Stimulated activated CD8-positive, alpha-beta memory T cell treated with anti-CD3 and anti-CD28 coated beads, Interleukin-7, amount 100 ng/mL, for 24 hours (primary cell): Measurements from ENCODE around the gene IL21R.
A peak's percentile ranks its signal among the peaks of the same experiment; 100 is the strongest.
"Not testable (repeated sequence)": the region's sequence is repeated elsewhere in the genome, so short reads cannot be mapped to it uniquely, and the experiment has no call there.

ENCODE experiments used
- DNase-seq: peaks from one replicate; pipeline ENCODE4 v3.0.0-alpha.2; 2020; ENCODE audit warnings: low read depth

Gene IL21R

DNA sequence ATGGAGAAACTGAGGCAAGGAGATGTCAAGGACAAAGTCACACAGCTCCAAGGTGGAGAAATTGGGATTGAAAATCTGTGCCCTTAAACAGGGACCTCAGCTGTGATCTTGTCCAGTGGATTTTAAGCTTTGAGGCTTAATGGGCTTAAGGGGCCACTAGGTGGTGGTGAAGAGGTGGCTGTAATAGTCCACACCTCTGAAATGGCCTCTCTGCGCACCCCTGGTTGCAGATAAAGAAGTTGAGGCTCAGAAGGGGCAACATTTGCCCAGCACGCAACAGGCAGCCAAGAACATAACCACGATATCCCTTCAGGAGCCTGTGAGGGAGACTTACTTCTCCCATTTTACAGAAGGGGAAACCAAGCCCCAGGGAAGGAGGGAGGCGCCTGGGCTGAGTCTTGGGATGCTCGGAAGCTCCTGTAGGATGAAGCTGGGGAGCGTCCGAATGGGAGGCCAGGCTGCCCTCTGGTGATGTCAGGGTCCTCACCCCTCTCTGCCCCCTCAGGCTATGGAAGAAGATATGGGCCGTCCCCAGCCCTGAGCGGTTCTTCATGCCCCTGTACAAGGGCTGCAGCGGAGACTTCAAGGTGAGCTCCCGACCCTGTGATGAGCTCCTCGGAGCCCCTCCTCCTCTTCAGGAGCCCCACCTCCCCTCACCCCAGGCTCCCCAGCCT, 43.7 kb downstream of the IL21R start:
- DNase-seq, result no peak

DNA sequence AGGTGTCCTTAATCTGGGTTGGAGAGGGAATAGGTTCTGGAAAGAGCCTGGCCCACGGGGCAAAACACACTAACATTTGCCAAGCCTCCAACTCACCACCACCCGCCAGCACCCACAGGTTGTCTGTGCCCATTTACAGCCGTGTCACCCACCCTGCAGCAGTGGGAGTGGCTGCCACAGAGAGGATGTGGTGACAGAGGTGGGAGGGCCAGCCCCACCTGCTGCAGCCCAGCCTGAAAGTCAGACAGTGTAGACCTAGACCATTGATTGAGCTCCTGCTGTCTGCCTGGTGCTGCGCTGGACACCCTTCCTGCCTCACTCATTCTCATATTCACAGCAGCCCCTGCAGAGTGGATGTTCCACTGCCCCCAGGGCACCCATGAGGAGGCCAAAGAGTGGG, 44.7 kb downstream of the IL21R start:
- peak; percentile 27 for DNase-seq

DNA sequence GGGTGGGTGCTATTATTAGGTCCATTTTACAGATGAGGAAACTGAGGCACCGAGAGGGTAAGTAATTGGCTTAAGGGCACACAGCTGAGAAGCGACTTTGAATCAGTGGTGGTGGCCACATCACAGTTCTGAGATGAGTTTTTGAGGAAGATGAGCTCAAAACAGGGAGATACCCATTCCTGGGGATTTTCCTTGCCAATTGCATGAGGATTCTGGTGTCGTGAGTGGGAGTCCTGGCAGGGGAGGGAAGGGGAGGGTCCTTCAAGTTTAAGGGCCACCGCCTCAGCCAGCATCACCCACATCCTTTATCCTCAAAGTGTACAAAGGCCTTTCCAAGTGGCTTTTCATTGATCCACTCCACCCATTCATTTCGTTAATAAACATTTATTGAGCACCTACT, 45.3 kb downstream of the IL21R start:
- DNase-seq, result no peak

DNA sequence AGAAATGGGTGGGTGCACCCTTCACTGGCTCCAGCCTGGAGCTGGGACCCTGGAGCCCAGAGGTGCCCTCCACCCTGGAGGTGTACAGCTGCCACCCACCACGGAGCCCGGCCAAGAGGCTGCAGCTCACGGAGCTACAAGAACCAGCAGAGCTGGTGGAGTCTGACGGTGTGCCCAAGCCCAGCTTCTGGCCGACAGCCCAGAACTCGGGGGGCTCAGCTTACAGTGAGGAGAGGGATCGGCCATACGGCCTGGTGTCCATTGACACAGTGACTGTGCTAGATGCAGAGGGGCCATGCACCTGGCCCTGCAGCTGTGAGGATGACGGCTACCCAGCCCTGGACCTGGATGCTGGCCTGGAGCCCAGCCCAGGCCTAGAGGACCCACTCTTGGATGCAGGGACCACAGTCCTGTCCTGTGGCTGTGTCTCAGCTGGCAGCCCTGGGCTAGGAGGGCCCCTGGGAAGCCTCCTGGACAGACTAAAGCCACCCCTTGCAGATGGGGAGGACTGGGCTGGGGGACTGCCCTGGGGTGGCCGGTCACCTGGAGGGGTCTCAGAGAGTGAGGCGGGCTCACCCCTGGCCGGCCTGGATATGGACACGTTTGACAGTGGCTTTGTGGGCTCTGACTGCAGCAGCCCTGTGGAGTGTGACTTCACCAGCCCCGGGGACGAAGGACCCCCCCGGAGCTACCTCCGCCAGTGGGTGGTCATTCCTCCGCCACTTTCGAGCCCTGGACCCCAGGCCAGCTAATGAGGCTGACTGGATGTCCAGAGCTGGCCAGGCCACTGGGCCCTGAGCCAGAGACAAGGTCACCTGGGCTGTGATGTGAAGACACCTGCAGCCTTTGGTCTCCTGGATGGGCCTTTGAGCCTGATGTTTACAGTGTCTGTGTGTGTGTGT, 46.8 kb downstream of the IL21R start:
- no peak for DNase-seq

DNA sequence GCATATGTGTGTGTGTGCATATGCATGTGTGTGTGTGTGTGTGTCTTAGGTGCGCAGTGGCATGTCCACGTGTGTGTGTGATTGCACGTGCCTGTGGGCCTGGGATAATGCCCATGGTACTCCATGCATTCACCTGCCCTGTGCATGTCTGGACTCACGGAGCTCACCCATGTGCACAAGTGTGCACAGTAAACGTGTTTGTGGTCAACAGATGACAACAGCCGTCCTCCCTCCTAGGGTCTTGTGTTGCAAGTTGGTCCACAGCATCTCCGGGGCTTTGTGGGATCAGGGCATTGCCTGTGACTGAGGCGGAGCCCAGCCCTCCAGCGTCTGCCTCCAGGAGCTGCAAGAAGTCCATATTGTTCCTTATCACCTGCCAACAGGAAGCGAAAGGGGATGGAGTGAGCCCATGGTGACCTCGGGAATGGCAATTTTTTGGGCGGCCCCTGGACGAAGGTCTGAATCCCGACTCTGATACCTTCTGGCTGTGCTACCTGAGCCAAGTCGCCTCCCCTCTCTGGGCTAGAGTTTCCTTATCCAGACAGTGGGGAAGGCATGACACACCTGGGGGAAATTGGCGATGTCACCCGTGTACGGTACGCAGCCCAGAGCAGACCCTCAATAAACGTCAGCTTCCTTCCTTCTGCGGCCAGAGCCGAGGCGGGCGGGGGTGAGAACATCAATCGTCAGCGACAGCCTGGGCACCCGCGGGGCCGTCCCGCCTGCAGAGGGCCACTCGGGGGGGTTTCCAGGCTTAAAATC, 47.6 kb downstream of the IL21R start:
- DNase-seq, result peak; percentile 61

DNA sequence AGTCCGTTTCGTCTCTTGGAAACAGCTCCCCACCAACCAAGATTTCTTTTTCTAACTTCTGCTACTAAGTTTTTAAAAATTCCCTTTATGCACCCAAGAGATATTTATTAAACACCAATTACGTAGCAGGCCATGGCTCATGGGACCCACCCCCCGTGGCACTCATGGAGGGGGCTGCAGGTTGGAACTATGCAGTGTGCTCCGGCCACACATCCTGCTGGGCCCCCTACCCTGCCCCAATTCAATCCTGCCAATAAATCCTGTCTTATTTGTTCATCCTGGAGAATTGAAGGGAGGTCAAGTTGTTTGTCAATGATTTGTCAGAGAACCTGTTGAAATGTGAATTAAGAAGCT, 48.2 kb downstream of the IL21R start:
- DNase-seq, result no peak

DNA sequence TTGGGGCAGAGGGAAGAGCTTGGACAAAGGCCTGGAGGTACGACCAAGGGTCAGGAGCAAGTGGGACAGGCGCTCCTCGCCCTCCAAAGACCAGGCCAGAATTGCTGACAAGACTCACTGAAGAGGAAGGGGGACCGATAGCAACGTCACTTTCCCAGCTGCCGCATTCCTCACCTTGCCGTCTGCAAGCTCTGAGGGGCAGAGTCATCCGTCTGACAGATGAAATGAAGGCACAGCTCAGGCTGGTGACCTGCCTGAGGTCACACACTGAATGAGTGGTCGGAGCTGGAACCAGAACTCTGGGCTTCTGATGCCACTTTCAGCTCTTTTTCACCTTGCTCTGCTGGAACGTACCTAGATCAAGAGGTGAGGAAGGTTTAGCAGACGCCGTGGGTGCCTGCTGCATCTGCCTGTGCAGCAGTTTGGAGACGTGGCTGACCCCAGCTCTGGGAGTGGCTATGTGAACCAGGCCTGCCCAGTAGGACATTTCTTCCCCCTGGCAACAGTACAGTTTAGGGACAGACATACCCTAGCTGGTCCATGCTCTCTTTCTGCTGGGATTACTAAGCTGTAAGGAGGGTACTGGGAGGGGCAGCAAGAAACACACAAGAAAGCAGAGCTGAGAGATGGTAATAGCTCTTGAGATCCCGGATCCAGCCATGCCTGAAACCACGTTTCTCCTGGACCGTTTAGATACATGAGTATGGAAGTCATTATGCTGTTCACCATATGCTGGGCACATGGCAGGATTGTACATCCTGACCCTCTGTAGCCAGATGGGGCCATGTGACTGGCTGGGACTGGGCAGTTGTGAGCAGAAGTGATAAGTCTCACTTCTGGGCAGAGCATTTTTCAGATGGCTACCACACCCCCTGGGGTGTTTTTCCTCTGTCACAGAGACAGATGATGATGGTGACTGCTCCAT, 50.9 kb downstream of the IL21R start:
- DNase-seq, result no peak

DNA sequence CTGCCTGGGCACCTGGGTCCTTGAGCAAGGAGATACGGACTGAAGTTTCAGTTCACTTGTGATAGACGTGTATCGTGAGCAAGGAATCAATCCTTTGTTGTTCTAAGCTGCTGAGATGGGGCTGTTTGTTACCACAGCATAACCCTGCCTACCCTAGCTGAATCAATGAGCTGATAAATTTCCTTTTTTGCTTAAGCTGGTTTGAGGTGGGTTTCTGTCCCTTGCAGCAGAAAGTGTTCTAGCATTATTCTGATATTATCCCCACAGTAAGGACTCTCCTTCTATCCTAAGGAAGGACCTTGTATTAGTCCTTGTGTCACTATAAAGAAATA, 51.5 kb downstream of the IL21R start:
- no peak for DNase-seq

DNA sequence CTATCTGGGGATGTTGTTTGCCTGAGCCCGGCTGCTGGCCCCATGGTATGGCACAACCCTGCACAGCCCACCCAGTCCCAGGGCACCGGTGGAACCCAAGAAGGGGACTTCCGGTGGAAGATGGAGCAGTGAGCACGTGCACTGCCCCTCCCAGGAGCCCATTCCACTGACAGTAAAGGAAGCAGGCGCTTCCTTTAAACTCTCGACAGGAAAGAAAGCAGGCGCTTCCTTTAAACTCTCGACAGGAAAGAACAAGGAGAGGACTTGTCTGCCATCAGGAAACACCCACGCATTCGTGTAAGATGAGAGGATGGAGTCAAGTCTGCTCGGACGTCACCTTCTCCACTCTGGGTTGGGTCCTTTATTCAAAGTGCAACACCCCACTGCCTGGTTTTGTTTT, 53.7 kb downstream of the IL21R start:
- DNase-seq, result no peak

DNA sequence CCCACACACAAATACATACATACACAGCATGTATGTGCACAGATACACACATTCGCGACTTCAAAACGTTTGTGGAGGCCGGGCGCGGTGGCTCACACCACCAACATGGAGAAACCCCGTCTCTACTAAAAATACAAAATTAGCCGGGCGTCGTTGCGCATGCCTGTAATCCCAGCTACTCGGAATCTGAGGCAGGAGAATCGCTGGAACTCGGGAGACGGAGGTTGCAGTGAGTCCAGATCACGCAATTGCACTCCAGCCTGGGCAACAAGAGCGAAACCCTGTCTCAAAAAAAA, 55.6 kb downstream of the IL21R start:
- DNase-seq, result not testable (repeated sequence)

DNA sequence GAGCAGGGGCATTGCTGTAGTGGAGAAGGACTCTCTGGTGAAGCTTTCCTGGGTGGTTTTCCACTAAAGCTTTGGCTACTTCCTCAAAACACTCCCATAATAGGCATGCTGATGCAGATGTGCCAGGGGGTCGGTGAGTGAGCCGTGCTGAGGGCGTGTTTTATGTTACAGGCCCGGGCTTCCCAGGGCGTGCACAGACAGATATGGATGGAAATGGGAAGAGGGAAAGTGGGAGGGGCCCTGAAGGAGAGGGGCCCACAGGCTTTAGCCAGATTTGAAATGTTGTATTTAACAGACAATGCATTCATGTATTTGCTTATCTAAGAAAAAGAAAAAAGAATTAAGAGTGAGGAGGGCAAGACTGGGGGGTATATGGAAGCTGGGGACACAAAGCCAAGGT, 56.3 kb downstream of the IL21R start:
- no peak for DNase-seq

DNA sequence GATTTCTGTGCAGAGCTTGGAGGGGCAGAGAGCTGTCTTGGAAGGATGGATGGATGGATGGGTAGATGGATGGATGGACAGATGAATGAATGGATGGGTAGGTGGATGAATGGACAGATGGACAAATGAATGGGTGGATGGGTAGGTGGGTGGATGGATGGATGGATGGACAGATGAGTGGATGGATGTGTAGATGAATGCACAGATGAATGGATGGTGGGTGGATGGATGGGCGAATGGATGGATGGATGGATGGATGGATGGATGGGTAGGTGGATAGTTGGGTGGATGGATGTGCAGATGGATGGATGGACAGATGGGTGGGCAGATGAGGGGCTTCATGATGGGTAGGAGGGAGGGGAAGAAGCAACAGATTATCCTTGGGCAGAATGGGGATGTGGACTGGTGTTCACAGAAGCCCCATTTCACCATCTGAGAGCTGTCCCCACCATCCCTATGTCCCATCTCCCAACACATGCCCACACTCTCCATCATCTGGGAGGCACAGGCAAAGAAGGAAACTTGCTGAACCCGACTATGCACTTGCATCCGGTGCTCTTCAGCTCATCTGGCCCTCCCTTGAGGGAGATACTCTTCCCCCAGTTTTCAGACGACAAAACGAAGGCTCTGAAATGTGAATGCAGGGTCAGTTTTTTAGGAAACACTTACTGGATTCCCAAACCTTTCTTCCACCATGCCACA, 57.2 kb downstream of the IL21R start:
- DNase-seq, result no peak

DNA sequence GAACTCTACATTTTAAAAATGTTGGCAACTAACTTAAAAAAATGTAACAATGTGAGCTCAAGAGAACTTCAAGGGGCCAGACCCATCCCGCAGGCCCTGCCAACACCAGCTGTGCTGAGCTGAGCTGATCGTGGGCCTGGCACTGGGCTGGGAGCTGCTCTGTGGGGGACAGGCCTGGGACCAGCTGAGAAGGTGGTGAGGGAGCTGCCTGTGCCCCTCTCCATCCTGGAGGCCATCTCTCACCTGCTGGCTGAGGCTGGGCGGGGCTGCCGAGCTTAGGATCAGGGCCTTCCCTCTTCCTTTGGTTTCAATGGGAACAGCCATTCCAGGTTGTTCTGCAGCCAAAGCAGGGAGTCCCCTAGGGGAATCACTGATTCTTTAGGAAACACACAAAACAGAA, 58.2 kb downstream of the IL21R start:
- DNase-seq, result no peak

DNA sequence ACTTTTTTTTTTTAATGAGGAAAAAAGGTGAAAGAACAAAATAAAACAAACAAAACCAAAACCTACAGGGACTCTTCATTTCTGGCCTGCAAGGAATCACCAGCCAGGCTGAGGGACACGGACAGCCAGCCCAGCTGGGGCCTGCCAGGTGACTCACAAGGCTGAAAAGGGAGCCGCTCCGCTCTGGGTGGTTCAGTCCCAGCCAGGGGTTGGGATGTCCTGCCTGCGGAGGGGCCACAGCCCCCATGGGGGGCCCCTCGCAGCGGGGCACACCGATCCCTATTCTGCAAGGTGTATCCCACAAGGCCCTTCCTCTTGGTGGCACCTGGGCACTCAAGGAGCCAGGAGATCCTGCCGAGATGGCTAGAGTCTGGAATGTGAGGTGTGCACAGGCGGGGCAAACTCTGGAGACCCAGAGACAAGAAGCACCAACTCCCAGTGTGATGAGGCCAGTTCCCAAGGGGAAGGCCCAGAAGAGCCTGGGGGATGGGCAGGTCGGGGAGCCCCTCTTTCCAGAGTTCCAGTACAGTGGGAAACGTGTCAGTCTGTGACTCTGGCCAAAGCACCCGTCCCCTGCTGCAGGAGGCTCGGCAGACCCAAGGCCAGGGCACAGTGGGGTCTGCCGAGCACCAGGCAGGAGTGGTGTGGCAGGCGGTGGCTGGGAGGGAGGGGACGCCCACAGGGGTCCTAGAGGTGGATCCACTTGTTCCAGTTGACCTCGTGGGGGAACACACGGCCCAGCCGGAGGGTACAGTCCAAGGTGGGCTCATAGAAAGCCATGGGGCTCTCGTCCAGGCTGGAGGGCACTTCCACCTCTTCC, 58.9 kb downstream of the IL21R start:
- DNase-seq, result no peak

DNA sequence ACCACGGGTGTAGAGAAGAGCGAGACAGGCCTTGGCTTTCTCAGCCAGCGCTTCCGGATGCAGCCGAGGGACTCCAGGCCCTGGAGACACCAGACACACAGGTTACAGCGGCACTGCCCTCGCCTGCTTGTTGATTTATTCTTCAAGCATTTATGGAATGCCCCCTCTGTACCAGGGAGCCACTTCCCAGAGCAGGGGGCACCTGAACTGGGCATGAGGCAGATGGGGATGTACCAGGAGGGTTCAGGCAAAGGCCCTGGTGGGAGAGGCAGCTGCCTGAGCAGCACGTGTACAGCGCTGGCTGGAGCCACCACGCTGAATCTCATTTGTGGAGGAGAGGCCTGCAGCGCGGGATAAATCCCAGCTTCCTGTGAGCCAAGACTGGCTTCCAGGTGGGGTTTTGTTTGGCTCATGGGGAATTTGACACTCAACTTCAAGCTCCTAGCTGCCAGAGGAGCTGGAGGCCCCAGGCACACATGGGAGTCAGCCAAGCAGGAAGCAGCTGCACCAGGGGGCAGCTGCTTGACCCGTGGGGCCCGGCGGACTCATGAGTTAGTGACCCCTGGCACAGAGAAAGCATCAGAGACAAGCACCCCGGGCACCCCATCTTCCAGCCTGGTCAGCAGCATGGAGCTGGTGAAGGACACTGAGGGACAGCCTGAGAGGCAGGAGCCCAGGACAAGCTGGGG, 59.7 kb downstream of the IL21R start:
- no peak for DNase-seq

DNA sequence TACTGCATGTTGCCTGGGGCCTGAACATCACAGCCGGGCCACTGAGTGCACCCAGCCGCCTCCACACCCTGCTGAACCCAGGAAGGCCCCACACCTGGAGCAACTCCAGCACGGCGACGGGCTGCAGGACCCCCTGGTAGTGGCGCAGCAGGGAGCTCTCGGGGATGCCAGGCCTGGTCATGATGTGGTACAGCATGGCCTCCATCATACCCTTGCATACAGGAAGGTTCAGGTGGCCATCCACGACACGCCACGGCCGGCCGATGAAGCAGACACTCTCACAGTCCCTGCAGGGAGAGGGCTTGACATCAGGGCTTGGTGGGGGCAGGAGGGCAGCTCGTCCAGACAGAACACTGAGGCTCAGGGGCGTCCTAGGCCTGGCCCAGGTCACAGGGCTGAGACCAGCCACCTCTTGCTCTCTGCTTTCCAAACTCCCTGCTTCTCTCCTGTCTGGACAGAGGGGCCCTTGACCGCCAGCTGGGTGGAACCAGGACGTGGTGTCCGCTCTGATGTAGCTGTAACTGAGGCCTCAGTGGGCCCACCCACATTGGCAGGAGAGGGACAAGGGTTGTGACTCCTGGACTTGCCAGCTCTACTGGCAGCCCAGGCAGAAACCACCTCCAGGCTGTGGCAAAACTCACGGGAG, 60.3 kb downstream of the IL21R start:
- no peak for DNase-seq

DNA sequence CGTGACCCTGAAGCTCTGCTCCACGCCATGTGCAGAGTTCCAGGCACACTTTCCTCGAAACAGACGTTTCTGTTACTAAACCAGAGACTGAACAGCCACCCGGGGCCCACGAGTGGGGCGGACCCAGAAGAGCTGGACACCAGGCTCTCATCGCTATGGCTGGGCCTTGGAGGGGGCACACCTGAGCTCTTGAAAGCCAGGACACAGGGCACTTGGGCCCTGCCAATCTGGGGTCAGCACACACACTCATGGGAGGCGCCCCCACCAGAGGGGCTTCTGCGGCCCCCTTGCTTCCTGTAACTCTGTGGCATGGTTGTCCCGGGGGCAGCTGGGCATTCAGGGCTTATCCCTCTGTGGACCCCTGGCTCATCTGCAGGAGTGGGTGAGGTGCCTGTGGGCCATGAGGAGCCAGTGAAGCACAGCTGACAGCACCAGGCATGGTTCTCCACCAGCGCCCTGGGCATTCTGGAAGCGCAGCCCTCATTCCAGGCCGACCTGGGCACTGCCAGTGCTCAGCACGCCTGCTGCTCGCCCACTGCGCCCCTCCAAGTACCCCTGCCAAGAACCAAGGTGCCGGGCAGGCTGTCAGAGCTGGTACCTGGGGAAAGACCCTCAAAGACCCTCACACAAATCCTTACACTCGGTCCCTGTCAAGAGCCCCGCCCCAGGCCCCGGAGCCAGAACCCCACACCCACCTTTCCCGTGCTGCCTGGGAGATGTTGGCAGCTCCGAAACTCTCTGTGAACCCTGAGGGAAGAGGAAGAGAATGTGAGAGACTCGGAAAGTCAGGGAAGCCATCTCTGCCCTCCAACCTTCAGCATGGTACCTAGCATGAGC, 61.1 kb downstream of the IL21R start:
- DNase-seq, result no peak

DNA sequence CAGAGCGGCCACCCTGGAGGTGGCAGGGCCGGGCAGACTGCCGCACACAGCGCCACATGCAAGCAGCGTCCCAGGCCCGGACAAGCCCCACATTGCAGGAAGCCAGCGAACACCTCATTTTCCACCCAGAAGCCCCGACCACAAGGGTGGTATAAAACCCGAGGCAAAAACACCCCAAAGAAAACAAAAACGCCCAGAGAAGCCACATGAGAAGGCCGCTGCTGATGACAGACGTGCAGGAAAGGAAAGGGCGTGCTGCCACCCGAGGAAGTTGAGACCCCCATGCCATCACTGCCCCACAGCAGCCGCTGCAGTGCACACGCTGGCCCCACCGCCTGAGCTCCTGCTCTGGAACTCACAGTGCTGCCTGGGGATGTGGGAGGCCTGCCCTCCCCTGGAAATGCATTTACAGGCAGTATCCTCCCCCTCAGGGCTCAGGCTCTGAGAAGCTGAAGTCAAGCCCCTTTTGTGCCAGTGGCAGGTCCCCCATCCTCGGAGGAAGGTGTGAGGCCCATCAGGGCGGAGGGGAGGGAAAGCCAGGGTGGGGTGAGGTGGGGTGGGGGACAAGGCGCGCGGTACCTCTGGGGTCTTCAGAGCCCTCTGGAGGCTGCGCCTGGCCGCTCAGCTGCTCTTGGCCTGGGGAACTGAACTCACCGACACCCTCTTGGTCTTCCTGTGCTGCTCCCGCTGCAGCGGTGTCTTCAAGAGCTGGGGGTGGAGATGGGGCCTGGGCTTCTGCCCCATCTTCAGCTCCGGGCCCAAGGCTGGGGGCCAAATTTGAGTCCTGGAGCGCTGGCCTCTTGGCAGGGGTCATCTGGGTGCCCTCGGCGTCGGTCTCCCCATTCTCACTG, 62.0 kb downstream of the IL21R start:
- peak; percentile 30 for DNase-seq
